ENCODE measurements around the gene FNIP1. TPM values are rescaled to one million over a fixed set of nuclear protein-coding genes. Genes with fewer than 3 reads are reported as not detected.

The FNIP1 gene
- total and polyA plus RNA-seq, 2 of the 13 experiments (the other 11 are each of a cell fraction or from before 2014, with no cell fraction given): 10.9 to 29.3 TPM

GRCh38 chr5:131740477-131740876, 56.3 kb downstream of the FNIP1 start:
- in situ Hi-C loops (cut with HindIII; ENCODE audit: extremely low pct_ligation_motif_present, low pct_unique_long_range_greater_than_20kb) (no loop called here), intact Hi-C loops (cut with micrococcal nuclease; ENCODE audit: unreplicated experiment) (loop anchor here (5.0 kb wide), 1 partner anchor 57 kb away; the partner anchor contains the start of gene FNIP1)
- peaks cover 15% of the 10 kb centered on the region for H3K79me2 ChIP-seq (ENCODE audit: insufficient read depth, low read length)
- no peak for DNase-seq (ENCODE audit: low spot score)
- WGBS (ENCODE audit: low lambda C conversion rate): 100% methylated on average over 3 of the region's 3 CpGs
- CTCF ChIA-PET (ENCODE audit: low intra/inter-chr PET ratio, low total read pairs): no interaction called here
- no peak overlapping the region for H2AFZ ChIP-seq (ENCODE audit: low read length)
- H4K20me1 ChIP-seq (ENCODE audit: insufficient read depth, low read length): no peaks in the 10 kb centered on the region
- no peak overlapping the region for H3K4me3 ChIP-seq (replicated peaks in 1 of 3; ENCODE audit: insufficient read depth in 1 of 3, low read depth in 2 of 3, low read length in 3 of 3)
- TF ChIP-seq KLF9 (CRISPR knock-in tag; IDR thresholded peaks at IDR 0.05; ENCODE audit: low read depth) (no peak), RBAK (CRISPR knock-in tag; IDR thresholded peaks at IDR 0.05) (no peak), KLF12 (CRISPR knock-in tag; IDR thresholded peaks at IDR 0.05; ENCODE audit: borderline replicate concordance) (no peak), CBX5 (CRISPR knock-in tag; IDR thresholded peaks at IDR 0.05; ENCODE audit: borderline replicate concordance) (no peak), GLI4 (CRISPR knock-in tag; IDR thresholded peaks at IDR 0.05; ENCODE audit: borderline replicate concordance) (no peak), ZNF747 (CRISPR knock-in tag; IDR thresholded peaks at IDR 0.05; ENCODE audit: borderline replicate concordance) (no peak), HNRNPH1 (optimal IDR thresholded peaks at IDR 0.05; ENCODE audit: low read depth, low read length) (no peak), ZNF180 (CRISPR knock-in tag; IDR thresholded peaks at IDR 0.05; ENCODE audit: borderline replicate concordance, low read depth) (no peak), ARHGAP35 (CRISPR knock-in tag; IDR thresholded peaks at IDR 0.05; ENCODE audit: borderline replicate concordance) (no peak), THAP8 (CRISPR knock-in tag; IDR thresholded peaks at IDR 0.05; ENCODE audit: borderline replicate concordance) (no peak)
- TF ChIP-seq, protein P1, sequence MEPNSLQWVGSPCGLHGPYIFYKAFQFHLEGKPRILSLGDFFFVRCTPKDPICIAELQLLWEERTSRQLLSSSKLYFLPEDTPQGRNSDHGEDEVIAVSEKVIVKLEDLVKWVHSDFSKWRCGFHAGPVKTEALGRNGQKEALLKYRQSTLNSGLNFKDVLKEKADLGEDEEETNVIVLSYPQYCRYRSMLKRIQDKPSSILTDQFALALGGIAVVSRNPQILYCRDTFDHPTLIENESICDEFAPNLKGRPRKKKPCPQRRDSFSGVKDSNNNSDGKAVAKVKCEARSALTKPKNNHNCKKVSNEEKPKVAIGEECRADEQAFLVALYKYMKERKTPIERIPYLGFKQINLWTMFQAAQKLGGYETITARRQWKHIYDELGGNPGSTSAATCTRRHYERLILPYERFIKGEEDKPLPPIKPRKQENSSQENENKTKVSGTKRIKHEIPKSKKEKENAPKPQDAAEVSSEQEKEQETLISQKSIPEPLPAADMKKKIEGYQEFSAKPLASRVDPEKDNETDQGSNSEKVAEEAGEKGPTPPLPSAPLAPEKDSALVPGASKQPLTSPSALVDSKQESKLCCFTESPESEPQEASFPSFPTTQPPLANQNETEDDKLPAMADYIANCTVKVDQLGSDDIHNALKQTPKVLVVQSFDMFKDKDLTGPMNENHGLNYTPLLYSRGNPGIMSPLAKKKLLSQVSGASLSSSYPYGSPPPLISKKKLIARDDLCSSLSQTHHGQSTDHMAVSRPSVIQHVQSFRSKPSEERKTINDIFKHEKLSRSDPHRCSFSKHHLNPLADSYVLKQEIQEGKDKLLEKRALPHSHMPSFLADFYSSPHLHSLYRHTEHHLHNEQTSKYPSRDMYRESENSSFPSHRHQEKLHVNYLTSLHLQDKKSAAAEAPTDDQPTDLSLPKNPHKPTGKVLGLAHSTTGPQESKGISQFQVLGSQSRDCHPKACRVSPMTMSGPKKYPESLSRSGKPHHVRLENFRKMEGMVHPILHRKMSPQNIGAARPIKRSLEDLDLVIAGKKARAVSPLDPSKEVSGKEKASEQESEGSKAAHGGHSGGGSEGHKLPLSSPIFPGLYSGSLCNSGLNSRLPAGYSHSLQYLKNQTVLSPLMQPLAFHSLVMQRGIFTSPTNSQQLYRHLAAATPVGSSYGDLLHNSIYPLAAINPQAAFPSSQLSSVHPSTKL (CRISPR knock-in tag; IDR thresholded peaks at IDR 0.05): no peak
- no peaks in the 10 kb centered on the region for H3K9me3 ChIP-seq (ENCODE audit: low read length)
- no peaks in the 10 kb centered on the region for H3K27me3 ChIP-seq (ENCODE audit: control insufficient read depth in 1 of 2, insufficient read depth in 2 of 2, low read length in 2 of 2)
- no TSS peak for BruUV-seq (replicated peaks)
- no peak for FAIRE-seq
- ATAC-seq: no peak
- H3K4me1 ChIP-seq (ENCODE audit: insufficient read depth, low read length): no peaks in the 10 kb centered on the region
- no peak overlapping the region for H3K27ac ChIP-seq (ENCODE audit: extremely low read length, insufficient read depth, low read length)
- no peak overlapping the region for H3K9ac ChIP-seq (ENCODE audit: insufficient read depth, low read depth, low read length)
- no peak overlapping the region for H3K4me2 ChIP-seq (ENCODE audit: low read depth, low read length)
- H3K36me3 ChIP-seq (replicated peaks in 1 of 2; ENCODE audit: control insufficient read depth in 1 of 2, insufficient read depth in 2 of 2, low read length in 2 of 2): peaks cover 10 to 33% of the 10 kb centered on the region in 2 experiments; a peak in 4 of 5 replicates
- POLR2A ChIA-PET: no interaction called here

All from HepG2 (cell line).